GM12878 (cell line): ENCODE measurements around the gene NGRN. TPM values are rescaled to one million over a fixed set of nuclear protein-coding genes. Genes with fewer than 3 reads are reported as not detected.

Experiments used
- BACH1 ChIP-seq: fragments of 450-650 bp; IDR thresholded peaks from 2 replicates; pipeline ENCODE4 v1.6.1; 2017; ENCODE audit warnings: mild to moderate bottlenecking, borderline replicate concordance
- BCL11A ChIP-seq: IDR thresholded peaks from 2 replicates; pipeline ENCODE4 v1.6.1; 2011; ENCODE audit warnings: low read depth, low read length
- BCL3 ChIP-seq: IDR thresholded peaks from 2 replicates; pipeline ENCODE4 v1.6.1; 2011; ENCODE audit warnings: borderline replicate concordance, low read depth, mild to moderate bottlenecking, moderate library complexity, low read length; ENCODE audit not compliant: insufficient read depth, poor library complexity, severe bottlenecking
- BMI1 ChIP-seq: fragments of 450-650 bp; IDR thresholded peaks from 2 replicates; pipeline ENCODE4 v1.6.1; 2016; ENCODE audit warnings: mild to moderate bottlenecking, moderate library complexity, borderline replicate concordance
- CREB1 ChIP-seq: IDR thresholded peaks from 2 replicates; pipeline ENCODE4 v1.6.1; 2012; ENCODE audit warnings: low read depth, mild to moderate bottlenecking, inconsistent platforms
- MXI1 ChIP-seq: fragments of 150-350 bp; IDR thresholded peaks from 2 replicates; pipeline ENCODE4 v1.6.1; 2011; ENCODE audit warnings: low read depth, mild to moderate bottlenecking, inconsistent platforms, low read length, improper control_type of control experiment
- NFIC ChIP-seq: IDR thresholded peaks from 2 replicates; pipeline ENCODE4 v1.6.1; 2012; ENCODE audit warnings: low read depth, mild to moderate bottlenecking, inconsistent platforms, low read length, moderate library complexity
- NFYA ChIP-seq: IDR thresholded peaks from 2 replicates; pipeline ENCODE4 v1.6.1; 2011; ENCODE audit warnings: low read depth, mild to moderate bottlenecking, low read length, improper control_type of control experiment, borderline replicate concordance
- PAX8 ChIP-seq: fragments of 450-650 bp; IDR thresholded peaks from 2 replicates; pipeline ENCODE4 v1.6.1; 2017; ENCODE audit warnings: mild to moderate bottlenecking, moderate library complexity
- POLR2AphosphoS2 ChIP-seq: IDR thresholded peaks from 2 replicates; pipeline ENCODE4 v1.6.1; 2011; ENCODE audit warnings: low read depth, mild to moderate bottlenecking, low read length, improper control_type of control experiment, moderate library complexity
- PRDM15 ChIP-seq: fragments of 450-650 bp; formaldehyde crosslinking; IDR thresholded peaks from 2 replicates; pipeline ENCODE4 v1.4.0; 2020; ENCODE audit warnings: mild to moderate bottlenecking, moderate library complexity
- RUNX3 ChIP-seq: IDR thresholded peaks from 2 replicates; pipeline ENCODE4 v1.6.1; 2012; ENCODE audit warnings: low read length, inconsistent platforms
- SMAD1 ChIP-seq: fragments of 450-650 bp; IDR thresholded peaks from 2 replicates; pipeline ENCODE4 v1.6.1; 2018; ENCODE audit warnings: mild to moderate bottlenecking, low read depth; ENCODE audit not compliant: partially characterized antibody
- SPI1 ChIP-seq: IDR thresholded peaks from 2 replicates; pipeline ENCODE4 v1.6.1; 2011; ENCODE audit warnings: low read depth, mild to moderate bottlenecking, low read length, moderate library complexity, borderline replicate concordance; ENCODE audit not compliant: insufficient read depth
- SRF ChIP-seq, 2 experiments: IDR thresholded peaks; 2 replicates each; pipeline ENCODE4 v1.6.1; 2011; ENCODE audit warnings: low read depth in 2 of 2, low read length in 2 of 2, mild to moderate bottlenecking in 1 of 2, moderate library complexity in 1 of 2
- TCF3 ChIP-seq: IDR thresholded peaks from 2 replicates; pipeline ENCODE4 v1.6.1; 2012; ENCODE audit warnings: low read depth, mild to moderate bottlenecking, low read length, borderline replicate concordance; ENCODE audit not compliant: insufficient read depth
- ZNF217 ChIP-seq: fragments of 450-650 bp; IDR thresholded peaks from 2 replicates; pipeline ENCODE4 v1.6.1; 2017; ENCODE audit warnings: antibody characterized with exemption, mild to moderate bottlenecking
- ZNF592 ChIP-seq: fragments of 450-650 bp; IDR thresholded peaks from 2 replicates; pipeline ENCODE4 v1.6.1; 2017; ENCODE audit warnings: mild to moderate bottlenecking, moderate library complexity
- ZZZ3 ChIP-seq: IDR thresholded peaks from 2 replicates; pipeline ENCODE4 v1.6.1; 2011; ENCODE audit warnings: low read depth; ENCODE audit not compliant: control insufficient read depth, insufficient read length
- polyA plus RNA-seq, 11 experiments: library from polyadenylated mRNA; depleted of rRNA in 4 of 11; unstranded in 6 of 11; stranded (reverse) in 5 of 11; fragments of >200 nt; fragmentation: Nextera tagmentation in 4 of 11; fragmentation: Illumina TruSeq in 1 of 11; extraction: Ambion mirVana in 4 of 11; extraction: Trizol in 1 of 11; gene quantifications; 1 replicate in 1 of 11; 2 replicates in 10 of 11; pipeline versions ENCODE4 v1.2.1 to v1.2.3, GENCODE V29; 2011 to 2016; ENCODE audit warnings: inconsistent platforms in 2 of 11, missing spikeins in 2 of 11, low read depth in 1 of 11
- total RNA-seq, 4 experiments: library from RNA; depleted of rRNA in 3 of 4; stranded (reverse); fragments of >200 nt in 3 of 4; fragmentation: Illumina TruSeq in 1 of 4; extraction: Trizol in 1 of 4; gene quantifications; 2 replicates each; pipeline versions ENCODE4 v1.2.1 to v1.2.3, GENCODE V29; 2013 to 2021

Gene NGRN
- total and polyA plus RNA-seq, 10 of the 15 experiments (the other 5 are each of a cell fraction or from before 2014, with no cell fraction given) = 5.8 to 31.3 (median 23.2) TPM

- TF ChIP-seq ZNF592 (no peak), NFYA (no peak), BMI1 (no peak), BACH1 (peak; percentile 92), PRDM15 (CRISPR knock-in tag) (no peak), CREB1 (peak; percentile 73; the same call in 1 of the 2 replicates), SRF (IDR thresholded peaks at IDR 0.05; ENCODE audit: low read depth in 2 of 2, low read length in 2 of 2) (no peak), RUNX3 (no peak), NFIC (no peak), BCL3 (no peak), SPI1 (no peak), SMAD1 (peak; percentile 41), ZNF217 (no peak), MXI1 (peak; percentile 74), TCF3 (no peak), BCL11A (no peak), POLR2AphosphoS2 (peak; percentile 82; the same call in 1 of the 2 replicates), PAX8 (no peak), ZZZ3 (no peak)
Observed at GRCh38 chr15:90234096-90234988, 31.1 kb upstream of the NGRN start, which contains the start of gene GDPGP1 (continued).
